Cortex of kidney (tissue), 1 donor: ENCODE measurements around the gene ENTPD2.
A peak's percentile ranks its signal among the peaks of the same experiment; 100 is the strongest.

Experiments
- DNase-seq: peaks from one replicate; lab custom pipeline; 2025; lab: John Stamatoyannopoulos, UW

The ENTPD2 gene

DNA sequence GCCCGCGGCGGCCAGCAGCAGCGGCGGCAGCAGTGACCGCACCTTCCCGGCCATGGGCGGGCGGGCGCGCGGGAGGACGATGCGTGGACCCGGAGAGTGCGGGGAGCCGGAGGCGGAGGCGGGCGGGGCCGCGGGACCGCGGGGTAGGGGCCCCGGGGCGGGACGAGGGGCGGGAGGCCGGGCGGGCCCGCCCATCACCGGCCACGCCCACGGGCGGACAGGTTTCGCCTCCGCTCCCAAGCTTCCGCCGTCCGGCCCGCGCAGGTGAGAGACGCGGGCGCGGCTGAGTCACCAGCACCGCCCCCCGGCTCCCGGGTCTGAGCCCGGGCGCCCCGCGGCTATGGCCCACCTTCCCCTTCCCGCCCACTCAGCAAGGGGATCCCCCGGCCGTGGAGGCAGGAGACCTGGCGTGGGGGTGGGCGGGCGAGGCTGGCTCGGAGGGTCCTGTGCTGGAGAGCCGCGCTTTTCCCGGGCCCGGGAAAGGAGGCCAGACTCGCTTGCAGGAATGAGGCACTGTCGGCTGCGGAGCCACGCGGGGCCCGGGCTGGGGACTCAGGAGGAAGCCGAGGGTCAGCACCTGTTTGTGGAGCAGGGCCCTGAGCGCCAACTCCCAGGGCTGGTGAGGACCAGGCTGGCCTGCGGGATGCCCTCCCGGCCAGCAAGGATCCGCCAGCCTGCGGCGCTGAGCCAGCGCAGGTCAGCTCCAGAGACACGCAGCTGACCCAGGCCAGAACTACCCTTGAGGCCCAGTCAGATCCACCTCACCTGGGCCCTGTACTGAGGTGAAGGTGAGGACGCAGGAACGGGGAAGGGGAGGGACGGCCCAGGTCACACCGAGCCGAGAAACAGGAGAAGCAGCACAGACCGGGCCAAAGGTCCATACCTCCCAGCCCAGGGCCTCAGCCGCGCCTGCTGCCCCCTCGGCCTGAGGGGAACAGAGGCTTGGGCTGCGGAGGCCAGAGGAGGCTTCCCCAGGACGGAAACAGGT lies at the start of gene ENTPD2:
Gene ENTPD2, minus strand, starts transcription at position 118 of the 988 bp plus-strand sequence. Its CDS starts 64 bp downstream, at position 54.
- no peak for DNase-seq

- no peak for DNase-seq
Measured at GRCh38 chr9:137103206-137103999, 49.5 kb upstream of the ENTPD2 start.

DNA sequence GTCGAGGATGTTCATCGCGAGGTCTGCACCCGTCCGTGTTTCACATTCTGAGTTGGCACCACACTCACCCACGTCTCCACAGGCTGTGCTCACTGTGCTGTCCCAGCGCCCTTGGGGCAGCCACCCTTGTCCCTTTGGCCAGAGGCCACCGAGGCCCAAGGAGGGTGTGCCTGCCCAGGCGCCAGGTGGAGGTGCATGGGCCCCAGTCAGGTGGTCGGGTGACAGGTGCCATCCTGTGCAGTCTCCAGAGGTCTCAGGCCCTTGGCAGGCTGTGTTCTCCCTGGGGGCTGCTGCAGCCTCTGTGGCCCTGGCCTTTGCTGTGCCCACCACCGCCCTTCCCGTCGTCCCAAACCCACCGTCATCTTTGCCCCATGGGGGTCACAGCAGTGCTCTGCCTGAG lies 45.4 kb upstream of the ENTPD2 start:
- DNase-seq = no peak

- DNase-seq = no peak
Measured at GRCh38 chr9:137097761-137098462, 44.1 kb upstream of the ENTPD2 start.

- DNase-seq = no peak
Measured at GRCh38 chr9:137096785-137097546, 43.1 kb upstream of the ENTPD2 start.

GRCh38 chr9:137095664-137096517 lies 42.0 kb upstream of the ENTPD2 start:
- no peak for DNase-seq

GRCh38 chr9:137089232-137089947 lies 35.5 kb upstream of the ENTPD2 start:
- DNase-seq = no peak

GRCh38 chr9:137088121-137088520 lies 34.3 kb upstream of the ENTPD2 start:
- no peak for DNase-seq

- no peak for DNase-seq
Measured at GRCh38 chr9:137087409-137087925, 33.6 kb upstream of the ENTPD2 start.

- peak; percentile 97 for DNase-seq
Measured at GRCh38 chr9:137086531-137087408, 32.9 kb upstream of the ENTPD2 start, which contains the start of gene MAN1B1. Gene MAN1B1, plus strand, starts transcription at chr9:137086985. Its CDS starts 15 bp downstream, at chr9:137087000.

DNA sequence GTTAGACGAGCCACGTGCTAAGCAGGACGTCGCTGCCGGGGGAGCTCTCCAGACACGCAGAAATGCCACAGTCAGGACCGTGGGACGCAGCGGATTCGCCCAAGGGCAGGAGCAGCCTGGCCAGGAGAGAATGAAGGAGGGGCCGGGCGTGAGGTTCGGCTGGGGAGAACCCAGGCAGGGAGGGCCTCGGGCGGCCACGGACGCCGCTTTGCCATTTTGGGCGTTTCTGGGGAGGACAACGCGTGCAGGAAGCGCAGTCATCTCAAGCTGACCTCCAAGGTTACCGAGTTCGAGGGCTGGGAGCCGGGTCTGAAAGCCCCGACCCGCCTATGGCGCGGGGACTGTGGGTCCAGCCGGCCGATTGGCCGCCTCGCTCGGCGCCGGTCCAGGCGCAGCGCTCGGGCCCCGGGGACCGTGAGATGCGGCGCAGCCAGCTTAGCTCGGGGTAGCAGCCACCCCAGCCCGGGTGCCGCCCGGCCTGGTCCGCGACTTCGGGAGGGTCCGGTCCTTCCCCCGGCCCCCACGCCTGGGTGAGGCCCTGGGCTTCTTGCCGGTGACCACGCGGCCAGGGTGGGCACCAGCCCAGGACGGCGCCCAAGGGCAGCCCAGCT lies 32.2 kb upstream of the ENTPD2 start:
- no peak for DNase-seq

GRCh38 chr9:137084526-137084925 lies 30.7 kb upstream of the ENTPD2 start:
- DNase-seq = no peak

DNA sequence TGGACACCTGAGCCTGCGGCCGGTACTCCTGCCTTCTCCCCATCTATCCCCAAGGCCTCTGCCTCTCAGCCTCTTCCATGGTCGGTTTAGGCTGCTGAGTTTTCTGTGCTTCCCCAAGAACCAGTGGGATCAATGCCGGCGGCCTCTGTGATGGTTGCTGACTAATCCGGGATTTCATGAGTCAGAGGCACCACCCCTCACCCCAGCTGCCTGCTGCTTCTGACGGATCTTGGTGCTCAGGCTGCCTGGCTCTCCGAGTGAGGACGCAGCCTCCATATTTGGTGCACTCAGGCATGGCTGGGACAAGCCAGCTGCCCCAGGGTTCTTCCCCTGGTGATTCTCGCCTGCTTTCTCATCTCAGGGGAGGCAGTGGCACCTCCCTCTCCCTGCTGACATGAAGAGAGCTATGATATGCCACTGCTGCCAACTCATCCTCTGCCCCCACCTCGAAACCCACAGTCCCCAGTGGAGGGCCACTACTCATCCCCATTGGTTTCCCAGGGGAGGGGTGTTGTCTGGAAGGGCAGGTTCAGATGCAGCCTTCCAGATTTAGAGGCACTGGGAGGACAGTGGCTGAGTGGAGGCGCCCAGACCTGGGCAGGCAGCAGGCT lies 29.6 kb upstream of the ENTPD2 start:
- no peak for DNase-seq

GRCh38 chr9:137082925-137083290 lies 29.0 kb upstream of the ENTPD2 start:
- DNase-seq = no peak

- DNase-seq = no peak
Measured at GRCh38 chr9:137082222-137082924, 28.5 kb upstream of the ENTPD2 start.

DNA sequence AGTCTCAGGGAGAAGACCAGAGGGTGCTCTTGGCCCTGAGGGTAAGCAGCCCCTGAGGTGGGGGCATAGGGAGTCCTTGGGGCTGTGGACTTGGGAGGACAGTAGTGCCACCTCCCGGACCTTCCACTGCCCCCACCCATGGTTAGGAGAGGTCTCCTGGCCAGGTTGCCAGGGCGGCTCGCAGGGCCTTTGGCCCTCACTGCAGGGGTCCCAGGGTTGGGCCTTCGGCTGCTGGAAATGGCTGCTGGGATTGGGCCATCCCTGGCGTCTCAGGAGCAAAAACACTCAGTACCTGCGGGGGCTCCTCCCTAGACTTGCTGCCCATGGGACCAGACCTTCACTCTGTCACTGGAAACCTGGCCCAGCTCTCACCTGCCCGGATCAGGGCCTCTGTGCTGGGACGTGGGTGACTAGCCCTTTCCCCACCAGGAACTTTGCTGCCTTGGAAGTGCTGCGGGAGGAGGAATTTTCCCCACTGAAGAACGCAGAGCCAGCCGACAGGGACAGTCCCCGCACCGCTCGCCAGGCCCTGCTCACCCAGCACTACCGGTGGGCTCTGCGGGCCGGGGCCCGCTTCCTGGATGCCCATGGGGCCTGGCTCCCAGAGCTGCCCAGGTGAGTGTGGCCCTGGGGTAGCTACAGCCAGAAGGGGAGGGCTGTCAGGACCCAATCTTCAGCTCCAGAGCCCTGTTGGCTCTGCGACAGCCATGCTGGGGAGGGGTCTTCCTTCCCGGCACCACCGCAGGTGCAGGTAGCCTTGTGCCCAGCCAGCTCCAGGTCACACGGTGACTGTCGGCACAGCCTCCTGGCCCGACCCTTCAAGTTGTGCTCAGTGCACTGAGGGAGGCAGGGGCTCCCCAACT lies 26.6 kb upstream of the ENTPD2 start:
- DNase-seq = no peak
